ENCODE measurements around the gene ITGAL. TPM values are rescaled to one million over a fixed set of nuclear protein-coding genes. Genes with fewer than 3 reads are reported as not detected.

ITGAL gene
- total and polyA plus RNA-seq, 2 experiments from 2014 or later = 0.95 to 3.4 TPM

GRCh38 chr16:30569746-30570635 is 97.4 kb downstream of the ITGAL start:
- Histone ChIP-seq H4K20me1 (ENCODE audit: insufficient read depth, poor library complexity, severe bottlenecking) (no peaks in the 10 kb centered on the region), H3K27ac (peak overlapping the region; percentile 90), H3K79me2 (peaks cover 11% of the 10 kb centered on the region), H3K4me3 (no peak overlapping the region), H3K4me2 (peak overlapping the region; percentile 93), H3K9me2 (replicated peaks; ENCODE audit: insufficient read depth) (no peaks in the 10 kb centered on the region), H3K4me1 (ENCODE audit: insufficient read depth) (peaks cover 11% of the 10 kb centered on the region), H2AFZ (no peak overlapping the region), H3K36me3 (replicated peaks; ENCODE audit: insufficient read depth, low read depth) (no peaks in the 10 kb centered on the region), H3K27me3 (no peaks in the 10 kb centered on the region), H3K9me3 (ENCODE audit: low read depth) (no peaks in the 10 kb centered on the region)
- TF ChIP-seq EZH2 (IDR thresholded peaks at IDR 0.05; ENCODE audit: borderline replicate concordance) (no peak), EZH2phosphoT487 (IDR thresholded peaks at IDR 0.05; ENCODE audit: low read depth, severe bottlenecking, unreplicated experiment) (no peak), CTCF (IDR thresholded peaks at IDR 0.05; ENCODE audit: poor library complexity) (no peak)
- 94% methylated on average over 43 of the region's 44 CpGs for WGBS (ENCODE audit: low lambda C conversion rate, missing lambda C conversion rate)
- no peak for DNase-seq (ENCODE audit: low spot score)

- H2AFZ ChIP-seq = peak overlapping the region; percentile 20
Measured at GRCh38 chr16:30570636-30571444, 98.3 kb downstream of the ITGAL start.

More at GRCh38 chr16:30570636-30571444, 98.3 kb downstream of the ITGAL start:
- Histone ChIP-seq H3K4me2 (peak overlapping the region; percentile 93), H3K27me3 (no peaks in the 10 kb centered on the region), H3K4me1 (ENCODE audit: insufficient read depth) (peaks cover 11% of the 10 kb centered on the region), H3K27ac (peak overlapping the region; percentile 90), H3K36me3 (replicated peaks; ENCODE audit: insufficient read depth, low read depth) (no peaks in the 10 kb centered on the region), H3K4me3 (peak overlapping the region; percentile 7), H3K9me3 (ENCODE audit: low read depth) (no peaks in the 10 kb centered on the region), H4K20me1 (ENCODE audit: insufficient read depth, poor library complexity, severe bottlenecking) (no peaks in the 10 kb centered on the region), H3K9me2 (replicated peaks; ENCODE audit: insufficient read depth) (no peaks in the 10 kb centered on the region), H3K79me2 (peaks cover 11% of the 10 kb centered on the region)
- 15% methylated on average over 22 of the region's 22 CpGs for WGBS (ENCODE audit: low lambda C conversion rate, missing lambda C conversion rate)
- DNase-seq (ENCODE audit: low spot score) = peak; percentile 60
- TF ChIP-seq CTCF (IDR thresholded peaks at IDR 0.05; ENCODE audit: poor library complexity) = no peak
- no peak for TF ChIP-seq EZH2 (IDR thresholded peaks at IDR 0.05; ENCODE audit: borderline replicate concordance)
- no peak for TF ChIP-seq EZH2phosphoT487 (IDR thresholded peaks at IDR 0.05; ENCODE audit: low read depth, severe bottlenecking, unreplicated experiment)

Measured in hepatocyte (in vitro differentiated cells).